Esophagus muscularis mucosa (tissue), 4 donors: Measurements from ENCODE around the gene NARF. TPM values are rescaled to one million over a fixed set of nuclear protein-coding genes. Genes with fewer than 3 reads are reported as not detected.

Experiments used
- DNase-seq: peaks from one replicate; pipeline ENCODE4 v3.0.0-alpha.2; 2017; ENCODE audit errors: extremely low spot score
- H3K27ac ChIP-seq, 4 donors: fragments of 200-600 bp; sonication (generic); replicated peaks in 1 of 4; 1 replicate in 3 of 4; 2 replicates in 1 of 4; pipeline ENCODE4 v1.5.1; 2016 to 2019; ENCODE audit warnings: mild to moderate bottlenecking in 1 of 4
- H3K27me3 ChIP-seq, 4 donors: fragments of 200-600 bp; sonication (generic); one replicate each; pipeline versions ENCODE4 v1.5.1 to v1.6.0; 2016 to 2019
- H3K36me3 ChIP-seq, 4 donors: fragments of 200-600 bp; sonication (generic); one replicate each; pipeline ENCODE4 v1.5.1; 2016 to 2019
- H3K4me1 ChIP-seq, 4 donors: fragments of 200-600 bp; sonication (generic); one replicate each; pipeline ENCODE4 v1.5.1; 2016 to 2019
- H3K4me3 ChIP-seq, 4 donors: fragments of 200-600 bp; sonication (generic); 1 replicate in 2 of 4; 2 replicates in 2 of 4; pipeline ENCODE4 v1.5.1; 2016 to 2019; ENCODE audit warnings: mild to moderate bottlenecking in 4 of 4, moderate library complexity in 1 of 4
- H3K9me3 ChIP-seq, 4 donors: fragments of 200-600 bp; sonication (generic); 1 replicate in 3 of 4; 2 replicates in 1 of 4; pipeline ENCODE4 v1.5.1; 2016 to 2019
- CTCF ChIP-seq, 3 experiments: fragments of 200-600 bp in 2 of 3; fragments of 450-650 bp in 1 of 3; sonication (generic) in 2 of 3; IDR thresholded peaks; one replicate each; pipeline ENCODE4 v1.5.1; 2017 to 2019; ENCODE audit warnings: antibody characterized with exemption in 3 of 3, mild to moderate bottlenecking in 2 of 3, moderate library complexity in 1 of 3
- EP300 ChIP-seq: sonication (generic); formaldehyde crosslinking; IDR thresholded peaks from one replicate; pipeline ENCODE4 v1.6.1; 2017; ENCODE audit warnings: antibody characterized with exemption
- POLR2A ChIP-seq: fragments of 450-650 bp; IDR thresholded peaks from one replicate; pipeline ENCODE4 v1.6.1; 2017; ENCODE audit warnings: antibody characterized with exemption, moderate library complexity, mild to moderate bottlenecking, low read depth
- POLR2AphosphoS5 ChIP-seq, 2 donors: sonication (generic); formaldehyde crosslinking; IDR thresholded peaks; one replicate each; pipeline ENCODE4 v1.6.1; 2017; ENCODE audit warnings: antibody characterized with exemption in 2 of 2
- WGBS: methylation state at CpG from one replicate; pipeline ENCODE4 v1.1.5; 2018; 5-methylcytosine and 5-hydroxymethylcytosine counted together
- intact Hi-C: fragments of 100-400 bp; cut with DNase I; formaldehyde crosslinking; loops from one replicate; pipeline ENCODE4 v1.15.1; 2023
- total RNA-seq, 4 donors: library from RNA; depleted of rRNA; stranded (reverse); fragments of >200 nt; gene quantifications; one replicate each; pipeline versions ENCODE4 v1.1.0 to v1.2.1, GENCODE V29; 2016

The NARF gene
- total RNA-seq, 4 donors from 2014 or later: 26.2 to 30.9 (median 29.3) TPM

GRCh38 chr17:82517230-82517865 lies 58.8 kb downstream of the NARF start:
- H3K27me3 ChIP-seq: no peaks in the 10 kb centered on the region
- no peak overlapping the region for H3K27ac ChIP-seq
- WGBS: 93% methylated on average over 10 of the region's 10 CpGs
- no peak for DNase-seq
- peaks cover 10 to 22% (median 18%) of the 10 kb centered on the region in 4 donors for H3K4me1 ChIP-seq
- H3K9me3 ChIP-seq: no peaks in the 10 kb centered on the region
- TF ChIP-seq POLR2A (no peak), EP300 (no peak), POLR2AphosphoS5 (IDR thresholded peaks at IDR 0.05) (no peak), CTCF (IDR thresholded peaks at IDR 0.05) (no peak)
- no peak overlapping the region for H3K4me3 ChIP-seq
- H3K36me3 ChIP-seq: no peaks in the 10 kb centered on the region
- intact Hi-C loops: loop anchor here (5.0 kb wide), 1 partner anchor 35 kb away; no protein-coding TSS in a partner anchor

DNA sequence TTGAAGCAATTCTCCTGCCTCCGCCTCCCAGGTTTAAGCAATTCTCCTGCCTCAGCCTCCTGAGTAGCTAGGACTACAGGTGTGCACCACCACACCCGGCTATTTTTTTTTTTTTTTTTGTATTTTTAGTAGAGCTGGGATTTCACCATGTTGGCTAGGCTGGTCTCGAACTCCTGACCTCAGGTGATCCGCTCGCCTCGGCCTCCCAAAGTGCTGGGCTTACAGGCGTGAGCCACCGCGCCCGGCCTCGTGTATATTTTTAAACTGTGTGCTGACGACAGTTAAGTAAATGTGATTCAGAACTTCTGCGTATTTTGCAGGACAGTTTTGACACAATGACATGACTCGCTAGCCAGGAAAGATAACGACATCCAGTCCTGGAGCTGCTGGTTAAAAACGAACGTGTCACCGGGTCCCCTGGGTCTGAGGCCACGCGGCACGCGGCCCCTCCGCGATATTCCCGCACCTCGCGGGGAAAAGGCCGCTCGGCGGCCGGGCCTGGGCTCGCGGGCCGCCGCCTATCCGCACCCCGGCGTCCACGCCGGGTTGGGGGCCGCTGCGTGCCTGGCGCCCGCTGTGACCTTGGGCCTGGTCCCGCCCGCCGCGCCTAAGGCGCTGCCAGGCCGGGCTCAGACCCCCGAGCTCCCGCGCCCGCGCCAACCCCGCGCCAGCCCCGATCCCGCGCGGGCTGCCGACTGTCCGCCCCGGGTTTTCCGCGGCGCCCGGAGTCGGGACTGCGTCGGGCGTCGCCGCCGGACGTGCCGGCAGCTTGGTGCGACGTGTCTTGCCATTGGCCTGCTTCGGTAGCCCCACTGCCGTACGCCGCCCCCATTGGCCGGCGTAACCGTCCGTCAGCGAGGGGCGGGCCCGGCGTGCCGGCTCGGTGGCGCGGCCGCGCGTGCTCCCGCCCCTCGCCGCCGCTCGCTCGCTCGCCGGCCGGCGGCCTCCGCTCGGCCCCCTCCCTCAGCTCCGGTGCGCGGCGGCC lies 60.6 kb downstream of the NARF start, which contains the start of gene FOXK2:
Gene FOXK2 (plus strand): TSS at position 907 of the 985 bp plus-strand sequence. CDS start 157 bp downstream, outside the sequence.
- TF ChIP-seq POLR2AphosphoS5 (IDR thresholded peaks at IDR 0.05) (peak; percentile 60 to 69), CTCF (IDR thresholded peaks at IDR 0.05) (peak in 1 of 3 experiments; percentile 33), POLR2A (peak; percentile 11), EP300 (no peak)
- Histone ChIP-seq H3K36me3 (no peaks in the 10 kb centered on the region), H3K4me1 (peaks cover 23 to 40% (median 36%) of the 10 kb centered on the region in 4 donors), H3K9me3 (no peaks in the 10 kb centered on the region), H3K4me3 (peak within 1 kb of the TSS; percentile 79 to 98 (median 94)), H3K27me3 (no peaks in the 10 kb centered on the region), H3K27ac (peak within 1 kb of the TSS; percentile 94 to 99 (median 98))
- intact Hi-C loops: loop anchor here (5.0 kb wide), 1 partner anchor 33 kb away; no protein-coding TSS in a partner anchor
- peak; percentile 95 for DNase-seq
- 20% methylated on average over 14 of the region's 114 CpGs for WGBS

- Histone ChIP-seq H3K36me3 (no peaks in the 10 kb centered on the region), H3K27ac (peak overlapping the region; percentile 84 to 94 (median 90)), H3K4me1 (peaks cover 34 to 51% (median 47%) of the 10 kb centered on the region in 4 donors), H3K27me3 (no peaks in the 10 kb centered on the region), H3K4me3 (peak overlapping the region; percentile 79 to 98 (median 94)), H3K9me3 (no peaks in the 10 kb centered on the region)
- intact Hi-C loops: loop anchor here (5.0 kb wide), 1 partner anchor 32 kb away; no protein-coding TSS in a partner anchor
- no peak for DNase-seq
- TF ChIP-seq POLR2AphosphoS5 (IDR thresholded peaks at IDR 0.05): peak in 1 of 2 donors; percentile 17
- TF ChIP-seq CTCF (IDR thresholded peaks at IDR 0.05): no peak
- 2% methylated on average over 17 of the region's 94 CpGs for WGBS
These were observed 61.7 kb downstream of the NARF start for GRCh38 chr17:82519971-82520903.

DNA sequence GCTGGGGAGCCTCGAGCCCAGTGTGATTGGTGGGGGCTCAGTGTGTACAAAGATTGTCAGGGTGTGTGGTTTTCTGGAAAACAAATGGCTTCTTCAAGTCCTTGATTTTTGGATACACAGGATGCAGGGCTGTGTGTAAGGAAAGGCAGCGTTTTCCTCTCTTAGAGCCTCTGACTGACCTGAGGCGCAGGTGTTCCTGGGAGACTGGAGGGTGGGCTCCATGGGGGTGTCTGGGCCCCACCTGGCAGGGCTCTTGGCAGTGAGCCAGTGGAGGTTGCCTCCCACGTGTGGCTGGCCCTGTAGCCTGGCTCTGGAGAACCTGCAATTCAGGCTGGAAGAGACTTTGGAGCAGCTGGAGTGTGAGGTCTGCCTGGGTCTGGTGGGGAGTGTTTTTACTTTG lies 66.0 kb downstream of the NARF start:
- Histone ChIP-seq H3K4me3 (no peak overlapping the region), H3K36me3 (no peaks in the 10 kb centered on the region), H3K9me3 (no peaks in the 10 kb centered on the region), H3K27ac (peak overlapping the region; percentile 38 to 82 (median 64)), H3K4me1 (peaks cover 72 to 89% (median 88%) of the 10 kb centered on the region in 4 donors), H3K27me3 (no peaks in the 10 kb centered on the region)
- no peak for DNase-seq
- 40% methylated on average over 4 of the region's 4 CpGs for WGBS
- no peak for TF ChIP-seq POLR2A
- TF ChIP-seq EP300: no peak
- TF ChIP-seq POLR2AphosphoS5 (IDR thresholded peaks at IDR 0.05): no peak
- no peak for TF ChIP-seq CTCF (IDR thresholded peaks at IDR 0.05)
- intact Hi-C loops: no loop called here
